Uterus (tissue), 4 donors: ENCODE measurements around the gene SV2C. TPM values are rescaled to one million over a fixed set of nuclear protein-coding genes. Genes with fewer than 3 reads are reported as not detected.
"Not testable (repeated sequence)": the region's sequence is repeated elsewhere in the genome, so short reads cannot be mapped to it uniquely, and the experiment has no call there.

Experiments
- DNase-seq, 2 donors: peaks; one replicate each; pipeline ENCODE4 v3.0.0-alpha.2; 2019 to 2020
- H3K27ac ChIP-seq, 2 donors: fragments of 200-600 bp; sonication (generic); 1 replicate in 1 of 2; 2 replicates in 1 of 2; pipeline ENCODE4 v1.5.1; 2016 to 2018
- H3K27me3 ChIP-seq, 2 donors: fragments of 200-600 bp; sonication (generic); one replicate each; pipeline ENCODE4 v1.5.1; 2018 to 2019; ENCODE audit warnings: control low read depth in 1 of 2
- H3K36me3 ChIP-seq, 2 donors: fragments of 200-600 bp; sonication (generic); one replicate each; pipeline ENCODE4 v1.5.1; 2019; ENCODE audit warnings: control low read depth in 1 of 2
- H3K4me1 ChIP-seq, 2 donors: fragments of 200-600 bp; sonication (generic); one replicate each; pipeline ENCODE4 v1.5.1; 2018 to 2019; ENCODE audit warnings: control low read depth in 1 of 2
- H3K4me3 ChIP-seq, 2 donors: fragments of 200-600 bp; sonication (generic); 1 replicate in 1 of 2; 2 replicates in 1 of 2; pipeline ENCODE4 v1.5.1; 2018 to 2019; ENCODE audit warnings: mild to moderate bottlenecking in 1 of 2
- H3K9me3 ChIP-seq, 2 donors: fragments of 200-600 bp; sonication (generic); one replicate each; pipeline ENCODE4 v1.5.1; 2019; ENCODE audit warnings: control low read depth in 1 of 2
- CTCF ChIP-seq, 4 experiments: fragments of 200-600 bp in 2 of 4; fragments of 450-650 bp in 2 of 4; sonication (generic) in 2 of 4; IDR thresholded peaks; one replicate each; pipeline ENCODE4 v1.5.1; 2016 to 2019; ENCODE audit warnings: antibody characterized with exemption in 4 of 4, mild to moderate bottlenecking in 2 of 4, moderate library complexity in 1 of 4
- POLR2A ChIP-seq, 2 donors: fragments of 450-650 bp; IDR thresholded peaks; one replicate each; pipeline ENCODE4 v1.6.1; 2016; ENCODE audit warnings: antibody characterized with exemption in 2 of 2, mild to moderate bottlenecking in 1 of 2, moderate library complexity in 1 of 2
- intact Hi-C: fragments of 100-400 bp; cut with DNase I; formaldehyde crosslinking; loops from one replicate; pipeline ENCODE4 v1.15.1; 2023; ENCODE audit warnings: low total_unique reads
- total RNA-seq, 4 donors: library from RNA; depleted of rRNA in 3 of 4; stranded (reverse); fragments of >200 nt in 3 of 4; gene quantifications; one replicate each; pipeline versions ENCODE4 v1.1.0 to v1.2.4, GENCODE V29; 2014 to 2023
- donor health status: DM: yes; HTN: yes; CAD: no.

Gene SV2C
- total RNA-seq, 4 donors from 2014 or later, result 0.21 to 3.7 TPM; not detected in 2

GRCh38 chr5:76334574-76334973 is 251.4 kb downstream of the SV2C start:
- no peaks in the 10 kb centered on the region for H3K27me3 ChIP-seq
- H3K4me1 ChIP-seq, result no peaks in the 10 kb centered on the region
- TF ChIP-seq CTCF (IDR thresholded peaks at IDR 0.05) (no peak), POLR2A (IDR thresholded peaks at IDR 0.05) (no peak)
- intact Hi-C loops, result no loop called here
- H3K4me3 ChIP-seq, result no peak overlapping the region
- no peak for DNase-seq
- H3K9me3 ChIP-seq, result no peaks in the 10 kb centered on the region
- no peak overlapping the region for H3K27ac ChIP-seq
- no peaks in the 10 kb centered on the region for H3K36me3 ChIP-seq

- H3K9me3 ChIP-seq, H3K27ac ChIP-seq, H3K36me3 ChIP-seq, H3K4me3 ChIP-seq, H3K4me1 ChIP-seq, H3K27me3 ChIP-seq, DNase-seq, intact Hi-C loops: not testable (repeated sequence)
These were observed 252.3 kb downstream of the SV2C start for GRCh38 chr5:76335451-76335850.

GRCh38 chr5:76336253-76336809 is 253.1 kb downstream of the SV2C start:
- H3K4me1 ChIP-seq, H3K36me3 ChIP-seq, DNase-seq, H3K4me3 ChIP-seq, H3K27me3 ChIP-seq, H3K9me3 ChIP-seq, H3K27ac ChIP-seq, intact Hi-C loops: not testable (repeated sequence)

- H3K27ac ChIP-seq, result no peak overlapping the region
- no peak overlapping the region for H3K4me3 ChIP-seq
- no peaks in the 10 kb centered on the region for H3K4me1 ChIP-seq
- DNase-seq, result no peak
- no peaks in the 10 kb centered on the region for H3K9me3 ChIP-seq
- no peak for TF ChIP-seq POLR2A (IDR thresholded peaks at IDR 0.05)
- peak in 1 of 4 experiments; percentile 16 for TF ChIP-seq CTCF (IDR thresholded peaks at IDR 0.05)
- intact Hi-C loops, result no loop called here
- H3K27me3 ChIP-seq, result no peaks in the 10 kb centered on the region
- no peaks in the 10 kb centered on the region for H3K36me3 ChIP-seq
These were observed 254.8 kb downstream of the SV2C start for GRCh38 chr5:76337953-76338451.

GRCh38 chr5:76339919-76340318 is 256.7 kb downstream of the SV2C start:
- H3K4me3 ChIP-seq, result no peak overlapping the region
- H3K27ac ChIP-seq, result no peak overlapping the region
- no peaks in the 10 kb centered on the region for H3K9me3 ChIP-seq
- no peaks in the 10 kb centered on the region for H3K27me3 ChIP-seq
- no peaks in the 10 kb centered on the region for H3K36me3 ChIP-seq
- H3K4me1 ChIP-seq, result no peaks in the 10 kb centered on the region
- DNase-seq, result no peak
- intact Hi-C loops, result no loop called here
- TF ChIP-seq POLR2A (IDR thresholded peaks at IDR 0.05) (no peak), CTCF (IDR thresholded peaks at IDR 0.05) (no peak)

- Histone ChIP-seq H3K4me3 (no peak overlapping the region), H3K27ac (no peak overlapping the region), H3K4me1 (no peaks in the 10 kb centered on the region), H3K9me3 (no peaks in the 10 kb centered on the region), H3K36me3 (no peaks in the 10 kb centered on the region), H3K27me3 (no peaks in the 10 kb centered on the region)
- DNase-seq, result no peak
- TF ChIP-seq POLR2A (IDR thresholded peaks at IDR 0.05), result no peak
- no peak for TF ChIP-seq CTCF (IDR thresholded peaks at IDR 0.05)
- intact Hi-C loops, result no loop called here
These were observed 258.6 kb downstream of the SV2C start for GRCh38 chr5:76341651-76342334.
